HepG2 (cell line): ENCODE measurements around the gene EEFSEC. TPM values are rescaled to one million over a fixed set of nuclear protein-coding genes. Genes with fewer than 3 reads are reported as not detected.

Experiments
- ATAC-seq: fragments of 200-7000 bp; cut with Tn5 transposase; 3 replicates; pipeline ENCODE4 v1.9.1; 2020; ENCODE audit warnings: mild to moderate bottlenecking, moderate library complexity
- BruUV-seq: library from RNA; stranded (reverse); fragments of 400-500 nt; replicated peaks from 2 replicates; lab custom pipeline; 2021; lab: Mats Ljungman, UMichigan
- CTCF ChIA-PET: fragments of 300-600 bp; formaldehyde crosslinking; extraction: SDS; loops from one replicate; lab custom pipeline; 2021; ENCODE audit warnings: low total read pairs, inconsistent platforms, low intra/inter-chr PET ratio; lab: Yijun Ruan, JAX
- POLR2A ChIA-PET: fragments of 350-600 bp; sonication (Branson Sonifier 250); formaldehyde crosslinking; loops from one replicate; lab custom pipeline; 2020; ENCODE audit warnings: antibody characterized with exemption, inconsistent platforms; lab: Yijun Ruan, JAX
- DNase-seq: peaks from one replicate; pipeline ENCODE4 v3.0.0-alpha.2; 2015; ENCODE audit warnings: low spot score
- FAIRE-seq: peaks from 3 replicates; lab custom pipeline; 2011; peaks lifted over from hg19 to GRCh38; lab: Jason Lieb, UNC
- H2AFZ ChIP-seq: one replicate; pipeline ENCODE4 v1.6.1; 2011; ENCODE audit warnings: low read length, inconsistent platforms
- H3K27ac ChIP-seq: fragments of 300-600 bp; 3 replicates; pipeline ENCODE4 v1.8.0; 2011; ENCODE audit warnings: mixed run types, mild to moderate bottlenecking, mixed read lengths, low read length, inconsistent platforms; ENCODE audit not compliant: insufficient read depth; ENCODE audit errors: extremely low read length
- H3K27me3 ChIP-seq, 2 experiments: fragments of 200-600 bp in 1 of 2; 2 replicates in 1 of 2; 3 replicates in 1 of 2; pipeline versions ENCODE4 v1.6.0 to v1.8.0; 2011; ENCODE audit warnings: low read length in 2 of 2, mild to moderate bottlenecking in 2 of 2, moderate library complexity in 2 of 2, inconsistent platforms in 1 of 2; ENCODE audit not compliant: insufficient read depth in 2 of 2, control insufficient read depth in 1 of 2
- H3K36me3 ChIP-seq, 2 experiments: fragments of 200-600 bp in 1 of 2; replicated peaks in 1 of 2; 2 replicates in 1 of 2; 3 replicates in 1 of 2; pipeline versions ENCODE4 v1.5.1 to v1.8.0; 2011; ENCODE audit warnings: low read length in 2 of 2, inconsistent platforms in 1 of 2; ENCODE audit not compliant: insufficient read depth in 2 of 2, control insufficient read depth in 1 of 2
- H3K4me1 ChIP-seq: 2 replicates; pipeline ENCODE4 v1.5.1; 2012; ENCODE audit warnings: low read length, inconsistent platforms; ENCODE audit not compliant: insufficient read depth
- H3K4me2 ChIP-seq: 2 replicates; pipeline ENCODE4 v1.6.0; 2011; ENCODE audit warnings: low read depth, low read length, inconsistent platforms
- H3K4me3 ChIP-seq, 3 experiments: fragments of 200-600 bp in 1 of 3; sonication (generic), shearing (Covaris generic) in 1 of 3; replicated peaks in 1 of 3; 2 replicates each; pipeline ENCODE4 v1.5.1; 2011 to 2016; ENCODE audit warnings: low read length in 3 of 3, inconsistent platforms in 2 of 3, low read depth in 2 of 3, mild to moderate bottlenecking in 2 of 3, control low read depth in 1 of 3, mixed read lengths in 1 of 3; ENCODE audit not compliant: insufficient read depth in 1 of 3
- H3K79me2 ChIP-seq: one replicate; pipeline ENCODE4 v1.6.1; 2011; ENCODE audit warnings: low read length, inconsistent platforms; ENCODE audit not compliant: insufficient read depth
- H3K9ac ChIP-seq: 2 replicates; pipeline ENCODE4 v1.6.0; 2011; ENCODE audit warnings: mild to moderate bottlenecking, low read depth, low read length, inconsistent platforms; ENCODE audit not compliant: insufficient read depth
- H3K9me3 ChIP-seq: 2 replicates; pipeline ENCODE4 v1.5.1; 2012; ENCODE audit warnings: mild to moderate bottlenecking, low read length
- H4K20me1 ChIP-seq: 2 replicates; pipeline ENCODE4 v1.6.0; 2011; ENCODE audit warnings: inconsistent platforms, mild to moderate bottlenecking, low read length, moderate library complexity; ENCODE audit not compliant: insufficient read depth
- GZF1 ChIP-seq: sonication (generic); formaldehyde crosslinking; IDR thresholded peaks from 2 replicates; pipeline ENCODE4 v1.5.1; 2020; ENCODE audit warnings: mild to moderate bottlenecking, missing genetic modification reagents
- REPIN1 ChIP-seq: sonication (generic); formaldehyde crosslinking; IDR thresholded peaks from 2 replicates; pipeline ENCODE4 v1.8.0; 2022; ENCODE audit warnings: missing genetic modification reagents, low read depth, mild to moderate bottlenecking, borderline replicate concordance
- ZNF510 ChIP-seq: sonication (generic); formaldehyde crosslinking; IDR thresholded peaks from 2 replicates; pipeline ENCODE4 v1.4.0; 2020; ENCODE audit warnings: low read depth, mild to moderate bottlenecking, missing genetic modification reagents
- ZNF546 ChIP-seq: sonication (generic); formaldehyde crosslinking; conservative IDR thresholded peaks from 2 replicates; pipeline ENCODE4 v1.8.1; 2023; ENCODE audit warnings: mild to moderate bottlenecking, missing genetic modification reagents
- ZNF709 ChIP-seq: sonication (generic); formaldehyde crosslinking; IDR thresholded peaks from 2 replicates; pipeline ENCODE4 v1.5.0; 2020; ENCODE audit warnings: mild to moderate bottlenecking, missing genetic modification reagents
- ZSCAN29 ChIP-seq: sonication (generic); formaldehyde crosslinking; conservative IDR thresholded peaks from 2 replicates; pipeline ENCODE4 v1.4.0; 2020; ENCODE audit warnings: mild to moderate bottlenecking, missing genetic modification reagents
- whole genome bisulfite sequencing: methylation state at CpG from one replicate; pipeline ENCODE4 v1.1.6; 2017; ENCODE audit warnings: low lambda C conversion rate; 5-methylcytosine and 5-hydroxymethylcytosine counted together
- in situ Hi-C: cut with HindIII; loops from 2 replicates; pipeline ENCODE4 v1.10.0; 2017; ENCODE audit warnings: low pct_unique_long_range_greater_than_20kb; ENCODE audit not compliant: extremely low pct_ligation_motif_present
- intact Hi-C: fragments of 100-400 bp; cut with micrococcal nuclease; formaldehyde crosslinking; loops from one replicate; pipeline ENCODE4 v1.10.0; 2022; ENCODE audit not compliant: unreplicated experiment
- polyA plus RNA-seq, 8 experiments: library from polyadenylated mRNA; depleted of rRNA in 3 of 8; stranded (reverse) in 7 of 8; unstranded in 1 of 8; fragments of >200 nt; fragmentation: Illumina TruSeq in 4 of 8; extraction: Trizol in 4 of 8; gene quantifications; 2 replicates each; pipeline versions ENCODE4 v1.2.1 to v1.2.3, GENCODE V29; 2011 to 2016; ENCODE audit warnings: low read depth in 4 of 8, missing spikeins in 1 of 8, mixed read lengths in 1 of 8; ENCODE audit not compliant: insufficient read depth in 1 of 8
- total RNA-seq, 5 experiments: library from RNA; depleted of rRNA; stranded (reverse); fragments of >200 nt; fragmentation: Illumina TruSeq; extraction: Trizol; gene quantifications; 2 replicates each; pipeline ENCODE4 v1.2.3, GENCODE V29; 2016; ENCODE audit warnings: low read depth in 1 of 5

Gene EEFSEC
- total and polyA plus RNA-seq, 2 of the 13 experiments (the other 11 are each of a cell fraction or from before 2014, with no cell fraction given), result 6.4 to 24.2 TPM

DNA sequence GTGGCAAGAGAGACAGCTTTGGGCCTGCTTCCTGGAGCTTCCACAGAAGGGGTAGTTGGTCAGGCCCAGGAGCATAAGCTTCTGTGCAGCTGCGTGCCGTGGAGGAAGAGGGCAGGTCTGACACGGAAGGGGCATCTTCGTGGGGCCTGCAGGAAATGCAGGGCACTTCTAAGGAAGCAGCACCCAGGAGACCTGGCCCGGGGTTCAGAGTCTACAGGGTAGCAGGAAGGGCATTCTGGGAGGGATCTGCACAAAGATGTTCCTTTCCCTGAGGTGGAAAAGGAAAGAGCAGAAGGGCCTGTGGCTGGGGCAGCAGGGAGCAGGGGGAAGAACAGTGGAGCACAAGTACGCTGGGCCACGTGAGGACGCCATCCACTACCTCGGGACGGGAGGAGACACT is 228.3 kb downstream of the EEFSEC start:
- Histone ChIP-seq H3K79me2 (no peaks in the 10 kb centered on the region), H2AFZ (no peak overlapping the region), H3K9ac (no peak overlapping the region), H3K4me1 (peaks cover 52% of the 10 kb centered on the region), H3K27ac (no peak overlapping the region), H3K9me3 (no peaks in the 10 kb centered on the region), H3K4me3 (no peak overlapping the region), H3K4me2 (no peak overlapping the region), H3K27me3 (no peaks in the 10 kb centered on the region), H4K20me1 (no peaks in the 10 kb centered on the region), H3K36me3 (peaks cover 8 to 19% of the 10 kb centered on the region in 2 experiments; a peak in 4 of 5 replicates)
- ChIA-PET CTCF (no interaction called here), POLR2A (no interaction called here)
- intact Hi-C loops, result no loop called here
- in situ Hi-C loops, result no loop called here
- TF ChIP-seq ZNF546 (CRISPR knock-in tag) (no peak), REPIN1 (CRISPR knock-in tag) (no peak), ZNF510 (CRISPR knock-in tag) (no peak), ZNF709 (no peak), ZSCAN29 (CRISPR knock-in tag) (no peak)
- DNase-seq (no peak), FAIRE-seq (no peak), ATAC-seq (no peak)
- 85% methylated on average over 5 of the region's 10 CpGs for WGBS
- BruUV-seq, result no TSS peak

DNA sequence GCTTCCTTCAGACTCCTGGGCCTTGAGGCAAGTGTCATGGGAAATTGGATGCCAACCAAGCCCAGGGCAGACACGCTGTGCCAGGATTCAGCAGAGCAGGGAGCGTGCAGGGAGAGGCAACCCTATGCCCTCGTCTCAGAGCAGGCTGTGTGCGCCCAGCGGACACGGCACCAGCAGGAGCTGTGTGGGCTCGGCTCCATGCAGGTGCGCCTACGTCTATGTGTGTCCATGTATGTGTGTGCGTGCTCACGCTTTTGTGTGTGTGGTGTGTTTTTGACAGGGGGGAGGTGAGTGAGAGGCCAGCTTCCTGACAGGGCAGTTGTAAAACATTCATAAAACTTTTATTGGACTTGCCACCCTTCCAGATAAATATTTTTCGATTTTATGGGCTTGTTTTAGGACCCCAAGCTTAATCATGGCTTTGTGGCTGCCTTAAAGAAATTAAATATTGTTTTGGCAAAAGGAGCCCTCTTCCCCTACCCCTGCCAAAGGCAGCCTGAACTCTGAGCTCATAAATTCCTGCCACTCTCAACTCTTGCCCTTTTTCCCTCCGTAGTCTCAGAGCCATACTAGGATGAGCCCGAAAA is 229.0 kb downstream of the EEFSEC start:
- Histone ChIP-seq H3K4me2 (no peak overlapping the region), H3K4me1 (peaks cover 52% of the 10 kb centered on the region), H4K20me1 (no peaks in the 10 kb centered on the region), H3K79me2 (no peaks in the 10 kb centered on the region), H3K4me3 (no peak overlapping the region), H3K9me3 (no peaks in the 10 kb centered on the region), H3K36me3 (peaks cover 7 to 17% of the 10 kb centered on the region in 2 experiments; a peak in 4 of 5 replicates), H3K27ac (no peak overlapping the region), H3K9ac (no peak overlapping the region), H3K27me3 (no peaks in the 10 kb centered on the region), H2AFZ (no peak overlapping the region)
- BruUV-seq, result no TSS peak
- ChIA-PET POLR2A (no interaction called here), CTCF (no interaction called here)
- TF ChIP-seq GZF1 (CRISPR knock-in tag), result no peak
- DNase-seq (no peak), ATAC-seq (no peak), FAIRE-seq (no peak)
- in situ Hi-C loops, result no loop called here
- WGBS, result 85% methylated on average over 13 of the region's 14 CpGs
- intact Hi-C loops, result no loop called here
